CD4-positive, alpha-beta T cell (primary cell): ENCODE results near the gene STPG2. TPM values are rescaled to one million over a fixed set of nuclear protein-coding genes. Genes with fewer than 3 reads are reported as not detected.

ENCODE experiments used
- ATAC-seq: fragments of 200-7000 bp; cut with Tn5 transposase; one replicate; pipeline ENCODE4 v1.10.0; 2022; ENCODE audit warnings: mild to moderate bottlenecking; ENCODE audit not compliant: poor library complexity
- CTCF ChIA-PET: fragments of 350-600 bp; sonication (Branson Sonifier 250); formaldehyde crosslinking; loops from one replicate; lab custom pipeline; 2021; ENCODE audit warnings: antibody characterized with exemption, inconsistent platforms; lab: Charles Lee
- POLR2A ChIA-PET: fragments of 350-600 bp; sonication (Branson Sonifier 250); formaldehyde crosslinking; loops from one replicate; lab custom pipeline; 2021; ENCODE audit warnings: antibody characterized with exemption, inconsistent platforms; lab: Charles Lee
- DNase-seq, 14 experiments: peaks; one replicate each; pipeline ENCODE4 v3.0.0-alpha.2; 2013 to 2020; ENCODE audit warnings: mixed read lengths in 2 of 14
- H3K27ac ChIP-seq, 2 donors: one replicate each; pipeline versions ENCODE4 v1.5.1 to v1.7.0; 2013; ENCODE audit warnings: low read length in 2 of 2, low read depth in 1 of 2, mild to moderate bottlenecking in 1 of 2
- H3K27me3 ChIP-seq, 2 experiments: 1 replicate in 1 of 2; 2 replicates in 1 of 2; pipeline versions ENCODE4 v1.6.1 to v1.7.0; 2013; ENCODE audit warnings: low read length in 2 of 2, control low read depth in 1 of 2, mild to moderate bottlenecking in 1 of 2, moderate library complexity in 1 of 2; ENCODE audit not compliant: insufficient read depth in 2 of 2, control insufficient read depth in 1 of 2
- H3K36me3 ChIP-seq: one replicate; pipeline ENCODE4 v1.6.1; 2013; ENCODE audit warnings: low read length, control low read depth; ENCODE audit not compliant: insufficient read depth
- H3K4me1 ChIP-seq: one replicate; pipeline ENCODE4 v1.6.1; 2013; ENCODE audit warnings: low read length, control low read depth; ENCODE audit not compliant: insufficient read depth
- H3K4me3 ChIP-seq: one replicate; pipeline ENCODE4 v1.5.1; 2013; ENCODE audit warnings: mild to moderate bottlenecking, low read length, moderate library complexity
- H3K9me3 ChIP-seq, 2 experiments: 1 replicate in 1 of 2; 2 replicates in 1 of 2; pipeline versions ENCODE4 v1.6.1 to v1.7.0; 2013; ENCODE audit warnings: low read length in 2 of 2, mild to moderate bottlenecking in 2 of 2, control low read depth in 1 of 2, moderate library complexity in 1 of 2; ENCODE audit not compliant: control insufficient read depth in 1 of 2, insufficient read depth in 1 of 2
- H3K27ac Mint-ChIP-seq: one replicate; pipeline ENCODE4 v1.8.0; 2020; ENCODE audit warnings: mixed read lengths
- H3K27me3 Mint-ChIP-seq: one replicate; pipeline ENCODE4 v1.8.0; 2021; ENCODE audit warnings: mixed read lengths
- H3K36me3 Mint-ChIP-seq: one replicate; pipeline ENCODE4 v1.8.0; 2021; ENCODE audit warnings: low read depth, mixed read lengths
- H3K4me1 Mint-ChIP-seq: one replicate; pipeline ENCODE4 v1.8.0; 2021; ENCODE audit warnings: low read depth, mixed read lengths
- H3K4me3 Mint-ChIP-seq: one replicate; pipeline ENCODE4 v1.8.0; 2020; ENCODE audit warnings: mild to moderate bottlenecking, mixed read lengths
- H3K9me3 Mint-ChIP-seq: one replicate; pipeline ENCODE4 v1.8.0; 2020; ENCODE audit warnings: mixed read lengths
- CTCF ChIP-seq: fragments of 200-600 bp; IDR thresholded peaks from one replicate; pipeline ENCODE4 v1.8.0; 2022; ENCODE audit warnings: antibody characterized with exemption, mild to moderate bottlenecking
- intact Hi-C, 2 experiments: fragments of 100-400 bp; cut with DNase I in 1 of 2; cut with micrococcal nuclease in 1 of 2; formaldehyde crosslinking; loops; one replicate each; pipeline versions ENCODE4 v1.15.1 to v1.9.0; 2023 to 2025; cut with DNase I, micrococcal nuclease
- total RNA-seq, 174 experiments: library from RNA in 2 of 174; stranded (reverse) in 2 of 174; gene quantifications; one replicate each; pipeline ENCODE4 v1.2.3 and lab custom pipeline; 2021 to 2026

STPG2 gene
- total RNA-seq, 2 experiments from 2014 or later, result 0.22 to 0.28 TPM

- Mint-ChIP-seq H3K36me3 (no peaks in the 10 kb centered on the region), H3K4me3 (no peak overlapping the region), H3K27me3 (no peaks in the 10 kb centered on the region), H3K4me1 (no peaks in the 10 kb centered on the region), H3K9me3 (peaks cover 34% of the 10 kb centered on the region), H3K27ac (no peak overlapping the region)
- Histone ChIP-seq H3K9me3 (peaks cover 13 to 43% of the 10 kb centered on the region in 2 experiments), H3K36me3 (no peaks in the 10 kb centered on the region), H3K27me3 (no peaks in the 10 kb centered on the region), H3K4me1 (no peaks in the 10 kb centered on the region), H3K27ac (no peak overlapping the region), H3K4me3 (no peak overlapping the region)
- intact Hi-C loops, result no loop called here
- TF ChIP-seq CTCF, result no peak
- no peak for DNase-seq
- ATAC-seq, result no peak
- ChIA-PET POLR2A (no interaction called here), CTCF (no interaction called here)
Observed at GRCh38 chr4:97938141-97938540, 205.1 kb downstream of the STPG2 start.

GRCh38 chr4:97924341-97924958 is 218.8 kb downstream of the STPG2 start:
- Histone ChIP-seq H3K27ac (no peak overlapping the region), H3K9me3 (peaks cover 3 to 6% of the 10 kb centered on the region in 2 experiments), H3K4me3 (no peak overlapping the region), H3K36me3 (no peaks in the 10 kb centered on the region), H3K4me1 (no peaks in the 10 kb centered on the region), H3K27me3 (no peaks in the 10 kb centered on the region)
- ATAC-seq (no peak), DNase-seq (no peak)
- ChIA-PET POLR2A (no interaction called here), CTCF (no interaction called here)
- TF ChIP-seq CTCF, result no peak
- H3K4me3 Mint-ChIP-seq, result no peak overlapping the region
- no peak overlapping the region for H3K27ac Mint-ChIP-seq
- no peaks in the 10 kb centered on the region for H3K4me1 Mint-ChIP-seq
- H3K9me3 Mint-ChIP-seq, result peaks cover 7% of the 10 kb centered on the region
- intact Hi-C loops, result no loop called here
- H3K36me3 Mint-ChIP-seq, result no peaks in the 10 kb centered on the region
- no peaks in the 10 kb centered on the region for H3K27me3 Mint-ChIP-seq

- intact Hi-C loops, result no loop called here
- Mint-ChIP-seq H3K27ac (no peak overlapping the region), H3K27me3 (no peaks in the 10 kb centered on the region), H3K4me1 (no peaks in the 10 kb centered on the region), H3K36me3 (no peaks in the 10 kb centered on the region), H3K9me3 (peaks cover 7% of the 10 kb centered on the region), H3K4me3 (no peak overlapping the region)
- no peak for TF ChIP-seq CTCF
- H3K4me3 ChIP-seq, result no peak overlapping the region
- H3K4me1 ChIP-seq, result no peaks in the 10 kb centered on the region
- H3K27ac ChIP-seq, result no peak overlapping the region
- H3K27me3 ChIP-seq, result no peaks in the 10 kb centered on the region
- ChIA-PET CTCF (no interaction called here), POLR2A (no interaction called here)
- DNase-seq, result no peak
- peaks cover 3 to 6% of the 10 kb centered on the region in 2 experiments for H3K9me3 ChIP-seq
- ATAC-seq, result no peak
- H3K36me3 ChIP-seq, result no peaks in the 10 kb centered on the region
Observed at GRCh38 chr4:97923096-97923495, 220.2 kb downstream of the STPG2 start.
